ENCODE measurements around the gene EML6.
A peak's percentile ranks its signal among the peaks of the same experiment; 100 is the strongest.
"Not testable (repeated sequence)": the region's sequence is repeated elsewhere in the genome, so short reads cannot be mapped to it uniquely, and the experiment has no call there.

EML6 gene

GRCh38 chr2:54975598-54976492, 252.4 kb downstream of the EML6 start:
- Histone ChIP-seq H3K9ac (ENCODE audit: low read length in 2 of 2) (no peak overlapping the region), H3K36me3 (ENCODE audit: control insufficient read depth in 2 of 2, insufficient read depth in 2 of 2, low read length in 2 of 2) (peaks cover 0 to 8% of the 10 kb centered on the region in 2 donors), H3K4me3 (ENCODE audit: low read length in 2 of 2) (peak overlapping the region; percentile 7 to 35), H3K4me1 (ENCODE audit: control insufficient read depth, insufficient read depth, low read length) (peaks cover 13% of the 10 kb centered on the region), H3K27me3 (ENCODE audit: control insufficient read depth in 1 of 2, insufficient read depth in 2 of 2, low read length in 2 of 2) (no peaks in the 10 kb centered on the region), H3K27ac (ENCODE audit: low read length) (no peak overlapping the region), H3K9me3 (ENCODE audit: control insufficient read depth in 2 of 2, low read length in 2 of 2) (no peaks in the 10 kb centered on the region)

GRCh38 chr2:54977149-54977548, 253.7 kb downstream of the EML6 start:
- peaks cover 13% of the 10 kb centered on the region for H3K4me1 ChIP-seq (ENCODE audit: control insufficient read depth, insufficient read depth, low read length)
- no peak overlapping the region for H3K4me3 ChIP-seq (ENCODE audit: low read length in 2 of 2)
- peak overlapping the region; percentile 4 for H3K27ac ChIP-seq (ENCODE audit: low read length)
- H3K36me3 ChIP-seq (ENCODE audit: control insufficient read depth in 2 of 2, insufficient read depth in 2 of 2, low read length in 2 of 2) = peaks cover 0 to 6% of the 10 kb centered on the region in 2 donors
- H3K27me3 ChIP-seq (ENCODE audit: control insufficient read depth in 1 of 2, insufficient read depth in 2 of 2, low read length in 2 of 2) = no peaks in the 10 kb centered on the region
- H3K9ac ChIP-seq (ENCODE audit: low read length in 2 of 2) = no peak overlapping the region
- no peaks in the 10 kb centered on the region for H3K9me3 ChIP-seq (ENCODE audit: control insufficient read depth in 2 of 2, low read length in 2 of 2)

GRCh38 chr2:54979321-54980044, 256.0 kb downstream of the EML6 start:
- Histone ChIP-seq H3K27me3 (ENCODE audit: control insufficient read depth in 1 of 2, insufficient read depth in 2 of 2, low read length in 2 of 2) (no peaks in the 10 kb centered on the region), H3K4me1 (ENCODE audit: control insufficient read depth, insufficient read depth, low read length) (peaks cover 16% of the 10 kb centered on the region), H3K27ac (ENCODE audit: low read length) (no peak overlapping the region), H3K4me3 (ENCODE audit: low read length in 2 of 2) (no peak overlapping the region), H3K9ac (ENCODE audit: low read length in 2 of 2) (no peak overlapping the region), H3K36me3 (ENCODE audit: control insufficient read depth in 2 of 2, insufficient read depth in 2 of 2, low read length in 2 of 2) (peaks cover 0 to 2% of the 10 kb centered on the region in 2 donors), H3K9me3 (ENCODE audit: control insufficient read depth in 2 of 2, low read length in 2 of 2) (no peaks in the 10 kb centered on the region)

- H3K27ac ChIP-seq (ENCODE audit: low read length) = no peak overlapping the region
- no peak overlapping the region for H3K9ac ChIP-seq (ENCODE audit: low read length in 2 of 2)
- no peak overlapping the region for H3K4me3 ChIP-seq (ENCODE audit: low read length in 2 of 2)
- peaks cover 16% of the 10 kb centered on the region for H3K4me1 ChIP-seq (ENCODE audit: control insufficient read depth, insufficient read depth, low read length)
- H3K36me3 ChIP-seq (ENCODE audit: control insufficient read depth in 2 of 2, insufficient read depth in 2 of 2, low read length in 2 of 2) = peaks cover 0 to 2% of the 10 kb centered on the region in 2 donors
- H3K27me3 ChIP-seq (ENCODE audit: control insufficient read depth in 1 of 2, insufficient read depth in 2 of 2, low read length in 2 of 2) = no peaks in the 10 kb centered on the region
- no peaks in the 10 kb centered on the region for H3K9me3 ChIP-seq (ENCODE audit: control insufficient read depth in 2 of 2, low read length in 2 of 2)
Measured at GRCh38 chr2:54981385-54981784, 257.9 kb downstream of the EML6 start.

GRCh38 chr2:54983345-54984220, 260.1 kb downstream of the EML6 start:
- H3K4me1 ChIP-seq (ENCODE audit: control insufficient read depth, insufficient read depth, low read length) = peaks cover 10% of the 10 kb centered on the region
- H3K9ac ChIP-seq (ENCODE audit: low read length in 2 of 2) = no peak overlapping the region
- no peaks in the 10 kb centered on the region for H3K27me3 ChIP-seq (ENCODE audit: control insufficient read depth in 1 of 2, insufficient read depth in 2 of 2, low read length in 2 of 2)
- H3K36me3 ChIP-seq (ENCODE audit: control insufficient read depth in 2 of 2, insufficient read depth in 2 of 2, low read length in 2 of 2) = peaks cover 0 to 2% of the 10 kb centered on the region in 2 donors
- H3K4me3 ChIP-seq (ENCODE audit: low read length in 2 of 2) = peak overlapping the region in 1 of 2 donors; percentile 14
- H3K9me3 ChIP-seq (ENCODE audit: control insufficient read depth in 2 of 2, low read length in 2 of 2) = no peaks in the 10 kb centered on the region
- H3K27ac ChIP-seq (ENCODE audit: low read length) = no peak overlapping the region

- H3K27me3 ChIP-seq (ENCODE audit: control insufficient read depth in 1 of 2, insufficient read depth in 2 of 2, low read length in 2 of 2) = no peaks in the 10 kb centered on the region
- H3K9me3 ChIP-seq (ENCODE audit: control insufficient read depth in 2 of 2, low read length in 2 of 2) = no peaks in the 10 kb centered on the region
- no peak overlapping the region for H3K4me3 ChIP-seq (ENCODE audit: low read length in 2 of 2)
- peaks cover 0 to 2% of the 10 kb centered on the region in 2 donors for H3K36me3 ChIP-seq (ENCODE audit: control insufficient read depth in 2 of 2, insufficient read depth in 2 of 2, low read length in 2 of 2)
- no peak overlapping the region for H3K9ac ChIP-seq (ENCODE audit: low read length in 2 of 2)
- no peak overlapping the region for H3K27ac ChIP-seq (ENCODE audit: low read length)
- H3K4me1 ChIP-seq (ENCODE audit: control insufficient read depth, insufficient read depth, low read length) = peaks cover 10% of the 10 kb centered on the region
Measured at GRCh38 chr2:54984476-54984875, 261.0 kb downstream of the EML6 start.

GRCh38 chr2:54986264-54986663, 262.8 kb downstream of the EML6 start:
- H3K27ac ChIP-seq (ENCODE audit: low read length) = no peak overlapping the region
- peaks cover 0 to 2% of the 10 kb centered on the region in 2 donors for H3K36me3 ChIP-seq (ENCODE audit: control insufficient read depth in 2 of 2, insufficient read depth in 2 of 2, low read length in 2 of 2)
- H3K9ac ChIP-seq (ENCODE audit: low read length in 2 of 2) = no peak overlapping the region
- H3K27me3 ChIP-seq (ENCODE audit: control insufficient read depth in 1 of 2, insufficient read depth in 2 of 2, low read length in 2 of 2) = no peaks in the 10 kb centered on the region
- no peak overlapping the region for H3K4me3 ChIP-seq (ENCODE audit: low read length in 2 of 2)
- H3K4me1 ChIP-seq (ENCODE audit: control insufficient read depth, insufficient read depth, low read length) = peaks cover 7% of the 10 kb centered on the region
- H3K9me3 ChIP-seq (ENCODE audit: control insufficient read depth in 2 of 2, low read length in 2 of 2) = no peaks in the 10 kb centered on the region

- H3K4me1 ChIP-seq (ENCODE audit: control insufficient read depth, insufficient read depth, low read length) = peaks cover 9% of the 10 kb centered on the region
- H3K36me3 ChIP-seq (ENCODE audit: control insufficient read depth in 2 of 2, insufficient read depth in 2 of 2, low read length in 2 of 2) = no peaks in the 10 kb centered on the region
- H3K4me3 ChIP-seq (ENCODE audit: low read length in 2 of 2) = no peak overlapping the region
- H3K27ac ChIP-seq (ENCODE audit: low read length) = no peak overlapping the region
- H3K9me3 ChIP-seq (ENCODE audit: control insufficient read depth in 2 of 2, low read length in 2 of 2) = no peaks in the 10 kb centered on the region
- H3K27me3 ChIP-seq (ENCODE audit: control insufficient read depth in 1 of 2, insufficient read depth in 2 of 2, low read length in 2 of 2) = no peaks in the 10 kb centered on the region
- H3K9ac ChIP-seq (ENCODE audit: low read length in 2 of 2) = no peak overlapping the region
Measured at GRCh38 chr2:54988612-54989011, 265.1 kb downstream of the EML6 start.

GRCh38 chr2:54990694-54991093, 267.2 kb downstream of the EML6 start:
- not testable (repeated sequence) for H3K36me3 ChIP-seq (ENCODE audit: control insufficient read depth in 2 of 2, insufficient read depth in 2 of 2, low read length in 2 of 2); H3K4me1 ChIP-seq (ENCODE audit: control insufficient read depth, insufficient read depth, low read length); H3K9ac ChIP-seq (ENCODE audit: low read length in 2 of 2); H3K4me3 ChIP-seq (ENCODE audit: low read length in 2 of 2); H3K27ac ChIP-seq (ENCODE audit: low read length); H3K27me3 ChIP-seq (ENCODE audit: control insufficient read depth in 1 of 2, insufficient read depth in 2 of 2, low read length in 2 of 2); H3K9me3 ChIP-seq (ENCODE audit: control insufficient read depth in 2 of 2, low read length in 2 of 2)

- Histone ChIP-seq H3K9ac (ENCODE audit: low read length in 2 of 2) (no peak overlapping the region), H3K4me1 (ENCODE audit: control insufficient read depth, insufficient read depth, low read length) (peaks cover 7% of the 10 kb centered on the region), H3K9me3 (ENCODE audit: control insufficient read depth in 2 of 2, low read length in 2 of 2) (no peaks in the 10 kb centered on the region)
Measured at GRCh38 chr2:54995553-54995952, 272.1 kb downstream of the EML6 start.

More at GRCh38 chr2:54995553-54995952, 272.1 kb downstream of the EML6 start:
- H3K4me3 ChIP-seq (ENCODE audit: low read length in 2 of 2) = no peak overlapping the region
- no peaks in the 10 kb centered on the region for H3K36me3 ChIP-seq (ENCODE audit: control insufficient read depth in 2 of 2, insufficient read depth in 2 of 2, low read length in 2 of 2)
- no peaks in the 10 kb centered on the region for H3K27me3 ChIP-seq (ENCODE audit: control insufficient read depth in 1 of 2, insufficient read depth in 2 of 2, low read length in 2 of 2)
- H3K27ac ChIP-seq (ENCODE audit: low read length) = no peak overlapping the region
